Calu3 (cell line): ENCODE measurements around the gene ZFYVE9. TPM values are rescaled to one million over a fixed set of nuclear protein-coding genes. Genes with fewer than 3 reads are reported as not detected.

Source experiments
- BruUV-seq: library from RNA; stranded (reverse); fragments of 400-500 nt; replicated peaks from 2 replicates; lab custom pipeline; 2021; lab: Mats Ljungman, UMichigan
- CTCF ChIA-PET: fragments of 300-600 bp; sonication (Branson Sonifier 250); formaldehyde crosslinking; loops from one replicate; lab custom pipeline; 2022; ENCODE audit warnings: antibody characterized with exemption; lab: Charles Lee
- DNase-seq: peaks from one replicate; pipeline ENCODE4 v3.0.0; 2022
- H3K27ac Mint-ChIP-seq: one replicate; pipeline ENCODE4 v1.8.0; 2022; ENCODE audit warnings: mixed read lengths; ENCODE audit not compliant: unreplicated experiment
- H3K27me3 Mint-ChIP-seq: one replicate; pipeline ENCODE4 v1.8.0; 2022; ENCODE audit warnings: mixed read lengths; ENCODE audit not compliant: unreplicated experiment
- H3K36me3 Mint-ChIP-seq: one replicate; pipeline ENCODE4 v1.8.0; 2022; ENCODE audit warnings: mild to moderate bottlenecking, moderate library complexity, mixed read lengths; ENCODE audit not compliant: insufficient read depth, unreplicated experiment
- H3K4me1 Mint-ChIP-seq: one replicate; pipeline ENCODE4 v1.8.0; 2022; ENCODE audit warnings: mild to moderate bottlenecking, low read depth, mixed read lengths; ENCODE audit not compliant: unreplicated experiment
- H3K4me3 Mint-ChIP-seq: one replicate; pipeline ENCODE4 v1.8.0; 2022; ENCODE audit warnings: mild to moderate bottlenecking, low read depth, moderate library complexity, mixed read lengths; ENCODE audit not compliant: unreplicated experiment
- H3K9me3 Mint-ChIP-seq: one replicate; pipeline ENCODE4 v1.8.0; 2022; ENCODE audit warnings: low read depth, mixed read lengths; ENCODE audit not compliant: unreplicated experiment
- intact Hi-C: fragments of 100-400 bp; cut with micrococcal nuclease; formaldehyde crosslinking; loops from one replicate; pipeline ENCODE4 v1.10.0; 2022; ENCODE audit not compliant: unreplicated experiment
- total RNA-seq: library from RNA; stranded (reverse); gene quantifications from 2 replicates; pipeline ENCODE4 v1.2.3, GENCODE V29; 2022
- TF ChIP-seq, protein P1 (sequence below): fragments of 200-600 bp; IDR thresholded peaks from one replicate; pipeline ENCODE4 v1.8.0; 2022; ENCODE audit warnings: antibody characterized with exemption; ENCODE audit not compliant: unreplicated experiment

The ZFYVE9 gene
- total RNA-seq, 1 experiment from 2014 or later, result 13.6 TPM

DNA sequence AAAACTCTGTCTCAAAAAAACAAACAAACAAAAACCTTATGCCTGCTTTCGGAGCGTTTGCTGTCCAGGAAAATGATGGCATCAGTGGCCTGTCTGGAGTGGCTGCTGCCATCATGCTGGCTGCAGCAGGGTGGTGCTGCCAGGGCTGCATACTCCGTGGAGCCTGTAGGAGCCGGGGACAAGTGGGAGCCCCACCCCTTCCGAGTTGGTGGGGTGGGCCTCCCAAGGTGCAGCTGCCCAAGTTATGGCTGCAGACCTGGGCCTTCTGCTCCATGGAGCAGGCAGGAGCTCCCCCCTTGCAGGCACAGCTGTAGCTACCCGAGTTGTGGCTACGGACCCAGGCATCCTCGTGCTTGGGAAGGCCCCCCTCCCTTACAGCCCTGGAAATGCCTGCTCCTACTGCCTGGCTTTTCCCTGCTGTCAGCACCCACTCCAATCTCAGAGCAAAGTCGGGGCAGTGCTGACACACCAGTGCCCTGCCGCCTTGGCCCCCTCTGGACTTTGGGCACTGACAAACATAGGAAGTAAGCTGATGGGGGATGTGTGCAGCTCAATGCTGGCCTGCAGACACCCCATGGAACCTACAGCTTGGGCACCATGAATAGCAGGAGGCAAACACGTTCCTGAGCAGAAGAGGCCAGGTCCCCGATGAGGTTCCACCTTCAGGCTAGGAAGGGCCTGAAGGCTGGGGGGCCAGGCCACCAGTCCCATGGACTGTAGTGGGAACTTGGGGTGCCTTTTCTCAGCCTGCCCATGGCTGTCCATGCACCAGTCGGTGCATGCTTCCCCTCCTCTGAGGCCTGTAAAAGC is 163.7 kb downstream of the ZFYVE9 start:
- Mint-ChIP-seq H3K27me3 (no peaks in the 10 kb centered on the region), H3K9me3 (no peaks in the 10 kb centered on the region), H3K36me3 (no peaks in the 10 kb centered on the region), H3K4me3 (no peak overlapping the region), H3K4me1 (peaks cover 8% of the 10 kb centered on the region), H3K27ac (no peak overlapping the region)
- DNase-seq, result no peak
- TF ChIP-seq, protein P1, sequence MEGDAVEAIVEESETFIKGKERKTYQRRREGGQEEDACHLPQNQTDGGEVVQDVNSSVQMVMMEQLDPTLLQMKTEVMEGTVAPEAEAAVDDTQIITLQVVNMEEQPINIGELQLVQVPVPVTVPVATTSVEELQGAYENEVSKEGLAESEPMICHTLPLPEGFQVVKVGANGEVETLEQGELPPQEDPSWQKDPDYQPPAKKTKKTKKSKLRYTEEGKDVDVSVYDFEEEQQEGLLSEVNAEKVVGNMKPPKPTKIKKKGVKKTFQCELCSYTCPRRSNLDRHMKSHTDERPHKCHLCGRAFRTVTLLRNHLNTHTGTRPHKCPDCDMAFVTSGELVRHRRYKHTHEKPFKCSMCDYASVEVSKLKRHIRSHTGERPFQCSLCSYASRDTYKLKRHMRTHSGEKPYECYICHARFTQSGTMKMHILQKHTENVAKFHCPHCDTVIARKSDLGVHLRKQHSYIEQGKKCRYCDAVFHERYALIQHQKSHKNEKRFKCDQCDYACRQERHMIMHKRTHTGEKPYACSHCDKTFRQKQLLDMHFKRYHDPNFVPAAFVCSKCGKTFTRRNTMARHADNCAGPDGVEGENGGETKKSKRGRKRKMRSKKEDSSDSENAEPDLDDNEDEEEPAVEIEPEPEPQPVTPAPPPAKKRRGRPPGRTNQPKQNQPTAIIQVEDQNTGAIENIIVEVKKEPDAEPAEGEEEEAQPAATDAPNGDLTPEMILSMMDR, result no peak
- CTCF ChIA-PET, result no interaction called here
- BruUV-seq, result no TSS peak
- intact Hi-C loops, result no loop called here

DNA sequence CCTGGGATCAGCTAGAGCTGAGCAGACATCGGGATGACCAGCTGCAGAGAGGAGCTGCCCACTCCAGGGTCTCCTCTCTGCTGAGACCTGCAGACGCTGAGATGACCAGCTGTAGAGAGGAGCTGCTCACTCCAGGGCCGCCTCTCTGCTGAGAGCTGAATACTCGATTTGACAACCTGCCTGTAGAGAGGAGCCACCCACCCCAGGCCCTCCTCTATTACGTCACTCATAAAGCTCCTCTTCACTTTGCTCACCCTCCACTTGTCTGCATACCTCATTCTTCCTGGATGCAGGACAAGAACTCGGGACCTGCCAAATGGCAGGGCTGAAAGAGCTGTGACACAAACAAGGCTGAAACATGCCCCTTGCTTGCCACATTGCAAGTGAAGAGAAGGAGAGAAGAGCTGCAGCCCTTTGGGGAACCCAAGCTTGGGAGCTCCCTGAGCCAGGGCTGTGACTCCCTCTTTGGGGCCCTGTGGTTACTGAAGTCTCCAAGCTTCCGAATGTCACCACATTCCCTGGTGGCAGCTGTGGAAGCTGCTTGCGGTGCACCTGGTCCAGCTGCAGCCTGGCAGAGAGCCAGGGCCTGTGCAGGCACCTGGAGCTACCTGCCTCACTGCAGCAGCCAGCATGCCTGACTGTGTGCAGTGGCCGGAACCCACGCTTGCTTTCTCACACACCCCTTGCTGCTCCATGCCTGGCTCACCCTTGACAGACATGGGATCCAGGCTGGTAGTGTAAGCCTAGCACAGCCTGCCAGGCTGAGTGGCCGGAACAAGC is 164.5 kb downstream of the ZFYVE9 start:
- Mint-ChIP-seq H3K4me3 (no peak overlapping the region), H3K36me3 (no peaks in the 10 kb centered on the region), H3K27me3 (no peaks in the 10 kb centered on the region), H3K4me1 (peaks cover 8% of the 10 kb centered on the region), H3K27ac (no peak overlapping the region), H3K9me3 (no peaks in the 10 kb centered on the region)
- DNase-seq, result no peak
- CTCF ChIA-PET, result no interaction called here
- intact Hi-C loops, result no loop called here
- TF ChIP-seq, protein P1, result no peak
- no TSS peak for BruUV-seq

DNA sequence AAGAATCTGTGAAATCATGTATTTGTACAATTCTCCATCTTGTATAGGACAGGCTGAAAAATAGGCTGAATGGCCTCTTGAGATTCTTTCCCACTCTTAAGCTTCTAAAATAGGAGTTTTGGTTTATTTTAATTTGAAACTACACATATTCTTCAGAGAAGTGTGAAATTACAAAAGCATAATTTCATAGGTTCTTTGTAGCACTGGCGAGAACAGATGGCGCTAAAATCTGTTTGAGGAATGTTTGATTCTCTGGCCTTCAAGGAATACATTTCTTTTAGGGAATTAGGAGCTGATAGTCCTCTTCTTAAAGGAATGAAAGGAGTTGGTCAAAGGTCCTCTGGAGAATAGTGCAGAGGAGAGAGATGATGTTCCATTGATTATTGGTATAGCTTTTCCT is 179.2 kb downstream of the ZFYVE9 start:
- H3K27me3 Mint-ChIP-seq, result no peaks in the 10 kb centered on the region
- H3K36me3 Mint-ChIP-seq, result no peaks in the 10 kb centered on the region
- intact Hi-C loops, result no loop called here
- no TSS peak for BruUV-seq
- no peak overlapping the region for H3K27ac Mint-ChIP-seq
- no peak overlapping the region for H3K4me3 Mint-ChIP-seq
- no peak for DNase-seq
- CTCF ChIA-PET, result no interaction called here
- no peaks in the 10 kb centered on the region for H3K4me1 Mint-ChIP-seq
- TF ChIP-seq, protein P1, result no peak
- H3K9me3 Mint-ChIP-seq, result no peaks in the 10 kb centered on the region

DNA sequence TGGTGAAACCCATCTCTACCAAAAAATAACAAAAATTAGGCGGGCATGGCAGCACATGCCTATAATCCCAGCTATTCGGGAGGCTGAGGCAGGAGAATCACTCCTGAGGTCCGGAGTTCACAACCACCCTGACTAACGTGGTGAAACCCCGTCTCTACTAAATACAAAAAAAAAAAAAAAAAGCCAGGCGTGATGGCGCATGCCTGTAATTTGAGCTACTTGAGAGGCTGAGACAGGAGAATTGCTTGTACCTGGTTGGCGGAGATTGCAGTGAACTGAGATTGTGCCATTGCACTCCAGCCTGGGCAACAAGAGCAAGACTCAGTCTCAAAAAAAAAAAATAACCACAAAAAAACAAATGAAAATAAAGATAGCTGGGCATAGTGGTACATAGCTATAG is 181.8 kb downstream of the ZFYVE9 start:
- CTCF ChIA-PET, result interaction anchor here (0.7 kb wide), 2 partner anchors 88 to 160 kb away, joined by 4 read pairs; no protein-coding TSS in a partner anchor
- intact Hi-C loops, result no loop called here
- no peaks in the 10 kb centered on the region for H3K36me3 Mint-ChIP-seq
- H3K27me3 Mint-ChIP-seq, result no peaks in the 10 kb centered on the region
- no peaks in the 10 kb centered on the region for H3K4me1 Mint-ChIP-seq
- H3K27ac Mint-ChIP-seq, result no peak overlapping the region
- H3K9me3 Mint-ChIP-seq, result no peaks in the 10 kb centered on the region
- no peak overlapping the region for H3K4me3 Mint-ChIP-seq
- TF ChIP-seq, protein P1, result no peak
- no TSS peak for BruUV-seq
- no peak for DNase-seq
